ENCODE data around the gene CHD5.

Gene CHD5

DNA sequence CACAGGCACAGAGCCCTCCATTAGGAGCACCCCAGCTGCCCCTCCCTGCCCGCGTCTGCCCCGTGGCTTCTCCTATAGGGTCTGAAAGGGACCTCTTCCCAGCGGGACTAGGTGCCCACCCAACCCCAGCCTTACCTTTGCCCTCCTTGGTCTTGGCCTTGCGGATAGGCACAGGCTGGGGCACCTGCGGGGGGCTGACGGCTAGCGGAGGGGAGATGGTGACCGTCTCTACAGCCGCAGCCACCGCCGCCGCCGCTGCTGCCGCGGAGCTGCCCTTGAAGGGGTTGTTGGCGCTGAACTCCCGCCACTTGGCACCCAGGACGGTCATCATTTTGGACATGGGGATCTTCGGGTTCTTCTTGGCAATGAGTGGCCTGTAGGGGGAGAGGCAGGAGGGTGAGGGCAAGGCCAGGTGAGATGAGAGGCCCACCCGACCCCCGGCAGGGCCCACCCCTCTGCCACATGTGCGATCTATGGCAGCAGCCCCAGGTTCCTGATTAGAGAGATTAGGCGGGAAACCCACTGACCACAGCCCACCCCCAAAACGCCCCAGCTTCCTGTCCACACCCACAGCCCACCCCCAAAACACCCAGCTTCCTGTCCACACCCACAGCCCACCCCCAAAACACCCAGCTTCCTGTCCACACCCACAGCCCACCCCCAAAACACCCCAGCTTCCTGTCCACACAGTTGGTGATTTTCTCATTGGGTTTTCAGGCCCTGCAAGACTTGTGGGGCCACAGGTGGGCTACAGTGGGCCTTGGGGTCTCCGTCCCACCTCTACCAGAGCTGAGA is 25.4 kb downstream of the CHD5 start:
- DNase-seq (ENCODE audit: low read depth, low spot score), result no peak

- no peak for DNase-seq (ENCODE audit: low read depth, low spot score)
Observed at GRCh38 chr1:6152882-6153281, 27.2 kb downstream of the CHD5 start.

DNA sequence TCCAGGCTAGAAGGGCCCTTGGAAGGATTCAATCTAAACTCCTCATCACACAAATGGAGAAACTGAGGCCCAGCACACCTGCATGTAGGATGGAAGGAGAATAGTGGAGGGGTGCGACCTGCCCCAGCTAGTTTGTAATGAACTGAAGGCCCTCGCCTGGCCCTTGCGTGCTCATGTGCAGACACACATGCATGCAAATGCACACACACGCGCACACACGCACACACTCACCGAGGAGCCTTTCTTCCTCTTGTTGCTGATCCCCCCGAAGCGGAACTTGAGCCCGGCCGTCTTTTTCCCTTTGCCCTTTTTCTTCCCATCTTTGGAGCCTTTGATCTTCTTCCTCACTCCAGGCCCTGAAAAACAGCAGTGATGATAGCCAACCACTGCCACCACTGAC is 27.9 kb downstream of the CHD5 start:
- DNase-seq (ENCODE audit: low read depth, low spot score), result no peak

DNA sequence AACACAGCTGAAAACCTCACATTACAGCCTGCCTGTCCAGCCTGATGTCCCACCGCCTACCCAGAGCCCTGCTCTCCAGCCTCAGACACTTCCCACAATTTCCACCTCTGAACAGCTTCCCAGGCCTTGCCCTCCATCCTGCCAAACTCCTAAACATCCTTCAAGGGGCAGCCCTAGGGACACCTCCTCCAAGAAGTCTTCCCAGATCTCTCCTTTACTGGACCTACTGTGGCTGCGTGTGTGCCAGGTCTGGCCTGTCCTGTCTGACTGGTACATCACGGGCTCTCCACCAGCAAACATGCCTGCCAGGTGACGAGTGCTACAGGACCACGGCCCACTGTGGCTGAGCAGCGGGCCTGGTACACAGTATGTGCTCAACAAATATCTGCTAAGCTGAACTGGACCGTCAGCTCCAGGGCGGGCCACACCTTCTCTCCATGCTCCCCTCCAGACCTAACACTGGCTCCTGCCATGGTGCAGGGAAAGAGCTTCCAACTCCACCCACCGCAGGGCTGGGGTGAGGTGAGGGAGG is 28.8 kb downstream of the CHD5 start:
- no peak for DNase-seq (ENCODE audit: low read depth, low spot score)

DNA sequence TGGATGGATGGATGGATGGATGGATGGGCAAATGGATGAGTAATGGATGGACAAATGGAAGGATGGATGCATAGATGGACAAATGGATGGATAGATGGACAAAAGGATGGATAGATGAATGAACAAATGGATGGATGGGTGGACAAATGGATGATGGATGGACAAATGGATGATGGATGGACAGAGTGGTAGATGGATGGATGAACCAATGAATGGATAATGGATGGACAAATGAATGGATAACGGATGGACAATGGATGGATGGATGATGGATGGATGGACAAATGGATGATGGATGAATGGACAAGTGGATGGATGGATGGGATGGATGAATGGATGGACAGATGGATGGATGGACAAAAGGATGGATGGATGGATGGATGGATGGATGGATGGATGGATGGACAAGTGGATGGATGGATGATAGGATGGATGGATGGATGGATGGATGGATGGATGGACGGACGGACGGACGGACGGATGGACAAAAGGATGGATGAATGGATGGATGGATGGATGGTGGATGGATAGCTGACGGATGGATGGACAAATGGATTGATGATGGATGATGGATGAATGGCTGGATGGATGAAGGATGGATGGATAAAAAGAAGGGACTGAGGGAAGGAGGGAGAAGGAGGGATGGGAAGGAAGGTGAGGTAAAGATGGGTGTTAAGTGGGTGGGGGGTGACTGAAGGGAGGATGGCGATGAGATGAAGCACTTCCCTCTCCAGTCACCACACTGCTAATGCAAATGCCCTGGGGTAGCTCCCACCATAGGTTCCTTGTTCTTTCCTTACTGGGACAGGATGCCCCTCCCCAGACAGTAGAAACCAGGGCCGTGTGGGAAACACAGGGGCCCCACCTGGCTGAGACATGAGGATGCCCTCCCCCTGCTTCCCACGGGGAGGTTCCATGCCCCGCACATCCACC is 29.8 kb downstream of the CHD5 start:
- no peak for DNase-seq (ENCODE audit: low read depth, low spot score)

GRCh38 chr1:6149597-6149996 is 30.5 kb downstream of the CHD5 start:
- no peak for DNase-seq (ENCODE audit: low read depth, low spot score)

- DNase-seq (ENCODE audit: low read depth, low spot score), result no peak
Observed at GRCh38 chr1:6148497-6149241, 31.5 kb downstream of the CHD5 start.

DNA sequence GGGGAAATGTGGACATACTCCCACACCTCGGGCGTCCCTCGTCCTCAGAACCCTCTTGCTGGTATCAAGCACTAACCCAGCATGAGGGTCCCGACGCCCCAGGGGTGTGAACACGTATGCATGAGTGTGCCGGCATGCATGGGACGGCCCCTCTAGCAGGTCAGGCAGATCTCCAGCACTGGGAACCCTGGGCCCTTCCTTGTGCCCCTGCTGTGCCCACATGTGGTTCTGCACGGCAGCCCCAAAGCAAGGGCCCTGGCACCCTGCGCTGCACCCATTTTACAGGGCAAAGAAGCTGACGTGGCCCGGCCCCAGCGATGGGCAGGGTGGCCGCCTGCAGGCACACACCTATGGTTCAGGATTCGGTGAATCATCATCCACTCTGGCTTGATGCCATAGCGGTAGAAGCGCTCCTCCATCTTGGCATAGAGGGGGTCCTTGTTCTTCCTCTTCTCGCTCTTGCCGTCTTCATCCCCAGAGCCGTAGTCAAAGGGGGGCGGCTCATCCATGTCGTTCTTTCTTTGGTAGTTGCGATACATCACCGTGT is 34.2 kb downstream of the CHD5 start:
- no peak for DNase-seq (ENCODE audit: low read depth, low spot score)

DNA sequence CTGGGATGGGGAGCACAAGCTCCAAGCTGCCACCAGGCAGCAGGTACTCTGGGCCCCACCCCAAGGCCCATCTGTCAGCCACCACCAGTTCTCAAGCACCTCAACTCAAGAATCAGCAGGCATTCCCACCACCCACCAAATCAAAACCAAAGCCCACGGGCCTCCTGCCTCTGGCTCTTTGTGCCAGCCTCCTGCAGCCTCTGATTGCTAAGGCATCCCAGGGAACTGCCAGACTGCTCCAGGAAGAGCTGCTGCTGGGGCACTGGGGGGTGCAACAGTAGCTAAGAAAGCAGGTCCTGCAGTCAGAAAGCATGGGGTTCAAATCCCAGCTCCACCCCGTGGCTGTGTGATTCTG is 34.7 kb downstream of the CHD5 start:
- no peak for DNase-seq (ENCODE audit: low read depth, low spot score)

GRCh38 chr1:6144647-6145395 is 35.3 kb downstream of the CHD5 start:
- no peak for DNase-seq (ENCODE audit: low read depth, low spot score)

GRCh38 chr1:6144175-6144574 is 35.9 kb downstream of the CHD5 start:
- DNase-seq (ENCODE audit: low read depth, low spot score), result no peak

DNA sequence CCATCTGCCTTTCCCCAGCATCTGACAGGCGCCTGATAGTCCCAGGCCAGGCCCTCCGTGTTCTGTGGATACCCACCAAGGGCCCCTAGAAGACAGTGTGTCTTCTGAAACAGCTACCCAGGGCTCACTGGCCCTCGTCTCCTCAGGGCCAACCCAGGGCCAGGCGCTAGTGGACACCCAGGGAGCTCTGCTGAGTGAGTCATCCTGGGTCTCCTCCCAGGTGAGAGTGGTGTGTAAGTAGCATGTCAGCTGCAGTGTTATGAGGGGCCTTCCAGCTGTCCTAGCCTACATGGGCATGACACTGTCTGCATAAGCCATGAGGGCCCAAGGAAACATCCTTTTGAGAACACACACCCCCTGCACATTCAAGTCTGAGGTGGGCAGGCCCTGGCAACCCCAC is 36.7 kb downstream of the CHD5 start:
- no peak for DNase-seq (ENCODE audit: low read depth, low spot score)

DNA sequence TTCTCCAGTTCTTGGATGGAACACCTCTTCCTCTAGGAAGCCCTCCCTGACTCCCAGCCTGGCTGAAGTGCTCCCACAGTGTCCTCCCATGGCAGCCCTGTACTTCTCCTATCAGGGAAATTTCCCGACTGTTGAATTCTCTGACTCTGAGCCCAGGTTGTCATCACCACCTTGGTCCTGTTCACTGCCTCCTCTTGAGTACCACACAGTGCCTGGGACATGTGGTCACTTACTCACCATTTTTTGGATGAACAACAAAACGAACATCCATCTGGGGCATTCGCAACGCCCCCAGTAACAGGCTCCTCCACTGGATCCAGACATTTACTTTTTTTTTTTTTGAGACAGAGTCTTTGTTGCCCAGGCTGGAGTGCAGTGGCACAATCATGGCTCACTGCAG is 37.4 kb downstream of the CHD5 start:
- no peak for DNase-seq (ENCODE audit: low read depth, low spot score)

DNA sequence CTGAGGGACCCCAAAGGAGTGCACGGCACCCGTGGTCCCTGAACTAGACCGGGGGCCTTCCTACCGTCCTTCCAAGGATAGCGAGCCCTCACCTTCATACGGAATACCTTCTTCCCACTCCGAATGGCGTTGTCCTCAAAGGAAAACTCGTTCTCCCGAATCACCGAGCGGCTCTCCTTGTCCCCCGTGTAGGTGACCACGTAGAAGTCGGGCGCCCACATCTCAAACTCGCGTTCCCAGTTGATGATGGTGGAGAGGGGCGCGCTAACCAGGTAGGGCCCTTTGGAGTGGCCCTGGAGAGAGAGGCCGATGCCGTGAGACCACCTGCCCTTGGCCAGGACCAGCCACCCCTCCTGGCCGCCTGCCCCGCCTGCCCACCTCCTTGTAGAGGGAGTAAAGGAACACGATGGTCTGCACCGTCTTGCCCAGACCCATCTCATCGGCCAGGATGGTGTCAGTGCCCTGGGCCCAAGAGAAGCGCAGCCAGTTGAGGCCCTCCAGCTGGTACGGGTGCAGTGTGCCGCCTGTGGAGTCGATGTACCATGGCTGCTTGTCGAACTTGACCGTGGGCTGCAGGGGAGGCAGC is 38.0 kb downstream of the CHD5 start:
- no peak for DNase-seq (ENCODE audit: low read depth, low spot score)

DNA sequence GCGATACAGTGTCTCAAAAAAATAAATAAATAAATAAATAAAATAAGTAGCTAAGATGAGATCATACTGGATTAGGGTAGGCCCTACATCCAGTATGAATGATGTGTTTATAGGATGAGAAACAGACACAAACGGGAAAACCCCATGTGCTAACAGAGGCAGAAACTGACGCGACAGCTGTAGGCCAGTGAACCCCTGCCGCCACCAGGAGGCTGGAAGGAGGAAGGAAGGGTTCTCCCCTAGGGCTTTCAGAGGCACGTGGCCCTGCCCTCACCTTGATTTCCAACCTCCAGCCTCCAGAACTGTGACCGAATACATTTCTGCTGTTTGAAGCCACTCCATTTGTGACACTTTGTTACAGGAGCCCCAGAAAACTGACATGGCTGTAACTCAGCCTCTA is 38.5 kb downstream of the CHD5 start:
- DNase-seq (ENCODE audit: low read depth, low spot score), result no peak

- no peak for DNase-seq (ENCODE audit: low read depth, low spot score)
Observed at GRCh38 chr1:6140413-6140812, 39.7 kb downstream of the CHD5 start.

GRCh38 chr1:6137758-6138157 is 42.4 kb downstream of the CHD5 start:
- no peak for DNase-seq (ENCODE audit: low read depth, low spot score)

- no peak for DNase-seq (ENCODE audit: low read depth, low spot score)
Observed at GRCh38 chr1:6136516-6137220, 43.5 kb downstream of the CHD5 start.

DNA sequence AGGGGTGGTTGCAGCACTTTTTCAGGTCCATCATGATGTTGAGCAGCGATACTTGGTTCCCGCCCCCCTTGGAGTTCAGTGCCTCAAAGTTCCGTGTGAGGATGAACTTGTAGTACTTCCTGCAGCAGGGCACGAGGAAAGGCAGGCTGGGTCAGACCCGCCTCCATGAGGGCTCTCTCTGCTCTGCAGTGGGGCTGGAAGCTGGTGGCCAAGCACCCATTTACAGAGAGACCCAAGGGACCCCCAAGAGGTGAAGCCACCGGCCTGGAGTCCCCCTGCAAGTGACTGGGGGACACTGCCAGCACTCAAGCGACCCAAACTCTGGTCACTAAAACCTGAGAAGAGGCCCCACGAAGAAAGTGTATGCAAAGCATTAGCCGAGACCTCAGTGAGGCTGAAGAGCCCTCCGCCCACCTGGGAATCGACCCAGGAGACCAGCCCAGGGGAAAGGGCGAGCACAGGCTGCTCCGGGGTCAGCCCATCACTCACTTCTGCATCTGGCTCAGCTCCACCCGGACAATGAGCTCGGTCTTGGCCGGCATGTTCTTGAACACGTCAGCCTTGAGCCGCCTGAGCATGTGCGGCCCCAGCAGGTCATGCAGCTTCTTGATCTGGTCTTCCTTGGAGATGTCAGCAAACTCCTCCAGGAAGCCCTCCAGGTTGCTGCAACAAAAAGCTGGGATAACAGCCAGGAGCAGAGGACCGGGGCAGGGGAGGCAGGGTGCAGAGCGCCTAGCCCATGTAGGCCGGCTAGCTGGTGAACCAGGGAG is 45.2 kb downstream of the CHD5 start:
- no peak for DNase-seq (ENCODE audit: low read depth, low spot score)

Data from smooth muscle cell of the brain vasculature (primary cell).